HEK293 (cell line): ENCODE measurements around the gene NKAIN4.
A peak's percentile ranks its signal among the peaks of the same experiment; 100 is the strongest.

Experiments used
- CTCF ChIA-PET: fragments of 350-600 bp; formaldehyde crosslinking; extraction: SDS; loops from one replicate; lab custom pipeline; 2021; ENCODE audit warnings: antibody characterized with exemption; lab: Yijun Ruan, JAX
- POLR2A ChIA-PET: fragments of 300-600 bp; formaldehyde crosslinking; extraction: SDS; loops from one replicate; lab custom pipeline; 2020; ENCODE audit warnings: antibody characterized with exemption, inconsistent platforms; lab: Yijun Ruan, JAX
- H3K27ac ChIP-seq: fragments of 200-500 bp; sonication (Bioruptor generic); 2 replicates; pipeline ENCODE4 v1.5.1; 2014; ENCODE audit warnings: low read depth, low read length, control low read depth, inconsistent platforms; ENCODE audit errors: extremely low read depth
- H3K36me3 ChIP-seq, 2 experiments: fragments of 200-500 bp in 1 of 2; sonication (Bioruptor generic) in 1 of 2; 1 replicate in 1 of 2; 2 replicates in 1 of 2; pipeline ENCODE4 v1.5.1; 2014 to 2017; ENCODE audit warnings: inconsistent platforms in 2 of 2, low read length in 2 of 2; ENCODE audit not compliant: control insufficient read depth in 2 of 2, insufficient read depth in 1 of 2
- H3K4me1 ChIP-seq: fragments of 200-500 bp; sonication (Bioruptor generic); 2 replicates; pipeline ENCODE4 v1.5.1; 2014; ENCODE audit warnings: mild to moderate bottlenecking, low read length, inconsistent platforms; ENCODE audit not compliant: control insufficient read depth, insufficient read depth
- H3K4me3 ChIP-seq: 2 replicates; pipeline ENCODE4 v1.5.1; 2011; ENCODE audit warnings: low read depth, mild to moderate bottlenecking, control low read depth, low read length, moderate library complexity
- H3K9me3 ChIP-seq: fragments of 200-500 bp; sonication (Bioruptor generic); 2 replicates; pipeline ENCODE4 v1.5.1; 2014; ENCODE audit warnings: low read depth, low read length, inconsistent platforms; ENCODE audit not compliant: control insufficient read depth, insufficient read depth
- REST ChIP-seq: fragments of 450-650 bp; formaldehyde crosslinking; IDR thresholded peaks from 2 replicates; pipeline ENCODE4 v1.5.1; 2016; ENCODE audit warnings: missing biosample characterization, missing genetic modification characterization
- SCRT2 ChIP-seq: fragments of 450-650 bp; formaldehyde crosslinking; IDR thresholded peaks from 2 replicates; pipeline ENCODE4 v1.5.1; 2016; ENCODE audit warnings: missing biosample characterization, missing genetic modification characterization
- ZEB2 ChIP-seq: fragments of 450-650 bp; formaldehyde crosslinking; IDR thresholded peaks from 2 replicates; pipeline ENCODE4 v1.5.1; 2016; ENCODE audit warnings: missing biosample characterization, missing genetic modification characterization
- ZNF16 ChIP-seq: fragments of 450-650 bp; formaldehyde crosslinking; IDR thresholded peaks from 2 replicates; pipeline ENCODE4 v1.5.1; 2016; ENCODE audit warnings: low read depth, missing biosample characterization, missing genetic modification characterization
- ZNF239 ChIP-seq: fragments of 450-650 bp; formaldehyde crosslinking; IDR thresholded peaks from 2 replicates; pipeline ENCODE4 v1.5.1; 2016; ENCODE audit warnings: missing biosample characterization, missing genetic modification characterization
- ZNF24 ChIP-seq: fragments of 450-650 bp; formaldehyde crosslinking; IDR thresholded peaks from 2 replicates; pipeline ENCODE4 v1.5.1; 2016; ENCODE audit warnings: missing biosample characterization, missing genetic modification characterization
- ZNF366 ChIP-seq: fragments of 450-650 bp; formaldehyde crosslinking; conservative IDR thresholded peaks from 2 replicates; pipeline ENCODE4 v1.5.1; 2016; ENCODE audit warnings: missing biosample characterization, missing genetic modification characterization
- ZNF626 ChIP-seq: fragments of 450-650 bp; sonication (Bioruptor Pico); formaldehyde crosslinking; IDR thresholded peaks from 2 replicates; pipeline ENCODE4 v1.5.1; 2018; ENCODE audit warnings: missing biosample characterization, missing genetic modification characterization, inconsistent platforms
- ZNF785 ChIP-seq: fragments of 450-650 bp; formaldehyde crosslinking; IDR thresholded peaks from 2 replicates; pipeline ENCODE4 v1.5.1; 2016; ENCODE audit warnings: missing biosample characterization, missing genetic modification characterization
- TF ChIP-seq, protein P1 (sequence below): fragments of 450-650 bp; formaldehyde crosslinking; IDR thresholded peaks from 2 replicates; pipeline ENCODE4 v1.5.1; 2016; ENCODE audit warnings: missing biosample characterization, missing genetic modification characterization
- TF ChIP-seq, protein P2 (sequence below): fragments of 450-650 bp; formaldehyde crosslinking; IDR thresholded peaks from 2 replicates; pipeline ENCODE4 v1.5.1; 2017; ENCODE audit warnings: missing biosample characterization, missing genetic modification characterization
- TF ChIP-seq, protein P3 (sequence below): fragments of 450-650 bp; formaldehyde crosslinking; IDR thresholded peaks from 2 replicates; pipeline ENCODE4 v1.5.1; 2016; ENCODE audit warnings: missing biosample characterization, missing genetic modification characterization
- TF ChIP-seq, protein P4 (sequence below): fragments of 450-650 bp; formaldehyde crosslinking; IDR thresholded peaks from 2 replicates; pipeline ENCODE4 v1.5.1; 2017; ENCODE audit warnings: missing biosample characterization, mild to moderate bottlenecking, missing genetic modification characterization, moderate library complexity

NKAIN4 gene

GRCh38 chr20:63290677-63291472 lies 36.6 kb upstream of the NKAIN4 start (continued):
- TF ChIP-seq, protein P1, sequence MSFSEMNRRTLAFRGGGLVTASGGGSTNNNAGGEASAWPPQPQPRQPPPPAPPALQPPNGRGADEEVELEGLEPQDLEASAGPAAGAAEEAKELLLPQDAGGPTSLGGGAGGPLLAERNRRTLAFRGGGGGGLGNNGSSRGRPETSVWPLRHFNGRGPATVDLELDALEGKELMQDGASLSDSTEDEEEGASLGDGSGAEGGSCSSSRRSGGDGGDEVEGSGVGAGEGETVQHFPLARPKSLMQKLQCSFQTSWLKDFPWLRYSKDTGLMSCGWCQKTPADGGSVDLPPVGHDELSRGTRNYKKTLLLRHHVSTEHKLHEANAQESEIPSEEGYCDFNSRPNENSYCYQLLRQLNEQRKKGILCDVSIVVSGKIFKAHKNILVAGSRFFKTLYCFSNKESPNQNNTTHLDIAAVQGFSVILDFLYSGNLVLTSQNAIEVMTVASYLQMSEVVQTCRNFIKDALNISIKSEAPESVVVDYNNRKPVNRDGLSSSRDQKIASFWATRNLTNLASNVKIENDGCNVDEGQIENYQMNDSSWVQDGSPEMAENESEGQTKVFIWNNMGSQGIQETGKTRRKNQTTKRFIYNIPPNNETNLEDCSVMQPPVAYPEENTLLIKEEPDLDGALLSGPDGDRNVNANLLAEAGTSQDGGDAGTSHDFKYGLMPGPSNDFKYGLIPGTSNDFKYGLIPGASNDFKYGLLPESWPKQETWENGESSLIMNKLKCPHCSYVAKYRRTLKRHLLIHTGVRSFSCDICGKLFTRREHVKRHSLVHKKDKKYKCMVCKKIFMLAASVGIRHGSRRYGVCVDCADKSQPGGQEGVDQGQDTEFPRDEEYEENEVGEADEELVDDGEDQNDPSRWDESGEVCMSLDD = peak; percentile 74; the same call in 1 of the 2 replicates
- TF ChIP-seq ZNF626 (tag by site-specific recombination) = no peak
- TF ChIP-seq ZNF16 (tag by site-specific recombination) = no peak
- TF ChIP-seq, protein P2, sequence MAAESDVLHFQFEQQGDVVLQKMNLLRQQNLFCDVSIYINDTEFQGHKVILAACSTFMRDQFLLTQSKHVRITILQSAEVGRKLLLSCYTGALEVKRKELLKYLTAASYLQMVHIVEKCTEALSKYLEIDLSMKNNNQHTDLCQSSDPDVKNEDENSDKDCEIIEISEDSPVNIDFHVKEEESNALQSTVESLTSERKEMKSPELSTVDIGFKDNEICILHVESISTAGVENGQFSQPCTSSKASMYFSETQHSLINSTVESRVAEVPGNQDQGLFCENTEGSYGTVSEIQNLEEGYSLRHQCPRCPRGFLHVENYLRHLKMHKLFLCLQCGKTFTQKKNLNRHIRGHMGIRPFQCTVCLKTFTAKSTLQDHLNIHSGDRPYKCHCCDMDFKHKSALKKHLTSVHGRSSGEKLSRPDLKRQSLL (tag by site-specific recombination) = no peak
- TF ChIP-seq REST = no peak
- peak; percentile 31; the same call in 1 of the 2 replicates for TF ChIP-seq ZEB2 (tag by site-specific recombination)
- TF ChIP-seq ZNF24 (tag by site-specific recombination) = no peak
- TF ChIP-seq, protein P3, sequence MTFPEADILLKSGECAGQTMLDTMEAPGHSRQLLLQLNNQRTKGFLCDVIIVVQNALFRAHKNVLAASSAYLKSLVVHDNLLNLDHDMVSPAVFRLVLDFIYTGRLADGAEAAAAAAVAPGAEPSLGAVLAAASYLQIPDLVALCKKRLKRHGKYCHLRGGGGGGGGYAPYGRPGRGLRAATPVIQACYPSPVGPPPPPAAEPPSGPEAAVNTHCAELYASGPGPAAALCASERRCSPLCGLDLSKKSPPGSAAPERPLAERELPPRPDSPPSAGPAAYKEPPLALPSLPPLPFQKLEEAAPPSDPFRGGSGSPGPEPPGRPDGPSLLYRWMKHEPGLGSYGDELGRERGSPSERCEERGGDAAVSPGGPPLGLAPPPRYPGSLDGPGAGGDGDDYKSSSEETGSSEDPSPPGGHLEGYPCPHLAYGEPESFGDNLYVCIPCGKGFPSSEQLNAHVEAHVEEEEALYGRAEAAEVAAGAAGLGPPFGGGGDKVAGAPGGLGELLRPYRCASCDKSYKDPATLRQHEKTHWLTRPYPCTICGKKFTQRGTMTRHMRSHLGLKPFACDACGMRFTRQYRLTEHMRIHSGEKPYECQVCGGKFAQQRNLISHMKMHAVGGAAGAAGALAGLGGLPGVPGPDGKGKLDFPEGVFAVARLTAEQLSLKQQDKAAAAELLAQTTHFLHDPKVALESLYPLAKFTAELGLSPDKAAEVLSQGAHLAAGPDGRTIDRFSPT (tag by site-specific recombination) = peak; percentile 99
- no peak for TF ChIP-seq ZNF239 (tag by site-specific recombination)
- TF ChIP-seq ZNF366 (tag by site-specific recombination) = no peak
- TF ChIP-seq ZNF785 (tag by site-specific recombination) = no peak
- TF ChIP-seq, protein P4, sequence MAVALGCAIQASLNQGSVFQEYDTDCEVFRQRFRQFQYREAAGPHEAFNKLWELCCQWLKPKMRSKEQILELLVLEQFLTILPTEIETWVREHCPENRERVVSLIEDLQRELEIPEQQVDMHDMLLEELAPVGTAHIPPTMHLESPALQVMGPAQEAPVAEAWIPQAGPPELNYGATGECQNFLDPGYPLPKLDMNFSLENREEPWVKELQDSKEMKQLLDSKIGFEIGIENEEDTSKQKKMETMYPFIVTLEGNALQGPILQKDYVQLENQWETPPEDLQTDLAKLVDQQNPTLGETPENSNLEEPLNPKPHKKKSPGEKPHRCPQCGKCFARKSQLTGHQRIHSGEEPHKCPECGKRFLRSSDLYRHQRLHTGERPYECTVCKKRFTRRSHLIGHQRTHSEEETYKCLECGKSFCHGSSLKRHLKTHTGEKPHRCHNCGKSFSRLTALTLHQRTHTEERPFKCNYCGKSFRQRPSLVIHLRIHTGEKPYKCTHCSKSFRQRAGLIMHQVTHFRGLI (tag by site-specific recombination) = peak; percentile 30; the same call in 1 of the 2 replicates

DNA sequence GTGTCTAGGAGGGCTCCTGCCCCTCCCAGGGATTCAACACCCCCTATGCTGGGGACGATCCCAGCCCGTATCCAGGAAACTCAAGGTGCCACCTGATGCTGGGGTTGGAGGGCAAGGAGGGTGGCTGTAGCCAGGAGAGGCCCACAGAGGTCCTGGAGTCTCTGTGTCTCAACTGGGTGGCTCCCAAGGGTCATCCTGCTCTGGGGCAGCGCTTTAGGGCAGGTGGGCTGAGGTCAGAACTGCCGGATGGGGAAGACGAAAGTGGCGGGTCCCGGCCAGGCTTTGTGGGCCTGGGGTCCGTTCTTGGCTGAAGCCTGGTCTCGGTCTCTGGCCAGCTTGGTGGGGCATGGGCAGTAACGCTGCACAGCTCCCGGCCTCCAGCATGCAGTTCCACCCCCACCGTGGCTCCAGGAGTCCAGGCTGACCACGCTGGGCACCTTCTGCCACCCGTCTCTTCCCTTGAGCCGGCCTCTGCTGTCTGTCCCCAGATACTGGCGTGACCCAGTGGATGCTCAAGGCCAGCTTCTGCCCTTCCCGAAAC lies 35.9 kb upstream of the NKAIN4 start:
- POLR2A ChIA-PET = interaction anchor here (2.4 kb wide), 1 partner anchor 67 kb away, joined by 6 read pairs; no protein-coding TSS in a partner anchor
- TF ChIP-seq ZEB2 (tag by site-specific recombination) = no peak
- TF ChIP-seq SCRT2 (tag by site-specific recombination) = 0 out of 2 replicates have a peak, but pooled peaks have one; percentile 25
- Histone ChIP-seq H3K36me3 (peaks cover 0 to 40% of the 10 kb centered on the region in 2 experiments; a peak in 1 of 3 replicates), H3K4me3 (no peak overlapping the region), H3K4me1 (no peaks in the 10 kb centered on the region), H3K9me3 (no peaks in the 10 kb centered on the region), H3K27ac (no peak overlapping the region)
- CTCF ChIA-PET = interaction anchor here (1.1 to 7.4 kb wide), 3 partner anchors 10 to 100 kb away, joined by 3 to 85 read pairs (median 13); no protein-coding TSS in a partner anchor
